Fibroblast of the aortic adventitia (primary cell): ENCODE results near the gene GNAL. TPM values are rescaled to one million over a fixed set of nuclear protein-coding genes. Genes with fewer than 3 reads are reported as not detected.

Source experiments
- DNase-seq: peaks from one replicate; pipeline ENCODE4 v3.0.0-alpha.2; 2010; ENCODE audit warnings: low read depth
- H3K4me3 ChIP-seq: 2 replicates; pipeline ENCODE4 v1.5.1; 2011; ENCODE audit warnings: low read depth, mild to moderate bottlenecking, control low read depth, low read length, moderate library complexity
- total RNA-seq: library from RNA; depleted of rRNA; stranded (reverse); fragments of >200 nt; gene quantifications from 2 replicates; pipeline ENCODE4 v1.2.3, GENCODE V29; 2012; ENCODE audit warnings: low replicate concordance
- TF ChIP-seq, protein P1 (sequence below): IDR thresholded peaks from 2 replicates; pipeline ENCODE4 v1.5.1; 2011; ENCODE audit warnings: mild to moderate bottlenecking, low read length, control low read depth, inconsistent platforms; ENCODE audit not compliant: insufficient read depth

Gene GNAL
- total RNA-seq, 1 donor, result 0.63 TPM

DNA sequence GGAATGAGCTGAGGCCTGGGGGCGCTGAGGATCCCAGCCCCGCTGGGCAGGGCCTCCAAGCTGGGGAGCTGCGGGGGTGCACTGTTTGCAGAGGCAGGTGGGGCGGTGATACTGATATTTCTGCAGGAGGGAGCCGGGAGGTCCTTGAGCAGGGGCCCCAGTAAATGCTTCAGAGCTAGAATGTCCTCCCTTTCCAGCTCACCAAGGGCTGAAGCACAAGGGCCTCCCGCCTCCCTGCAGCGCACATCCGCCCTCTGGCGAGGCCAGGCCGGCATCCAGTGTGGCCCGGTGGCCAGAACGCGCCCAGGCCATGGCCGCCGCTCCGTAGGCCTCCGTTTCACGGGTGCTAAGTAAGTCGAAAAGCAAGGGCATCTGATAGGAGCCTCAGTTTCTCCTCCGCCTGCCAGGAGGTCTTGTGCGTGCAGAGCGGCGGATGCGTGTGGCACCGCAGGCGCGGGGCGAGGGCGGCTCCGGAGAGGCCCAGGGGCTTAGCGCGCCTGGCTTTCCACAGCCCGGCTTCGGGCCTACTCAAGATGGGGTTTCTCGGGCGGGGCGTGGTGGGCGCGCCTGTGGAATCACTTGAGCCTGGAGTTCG, 132.7 kb downstream of the GNAL start:
- DNase-seq, result no peak
- TF ChIP-seq, protein P1, sequence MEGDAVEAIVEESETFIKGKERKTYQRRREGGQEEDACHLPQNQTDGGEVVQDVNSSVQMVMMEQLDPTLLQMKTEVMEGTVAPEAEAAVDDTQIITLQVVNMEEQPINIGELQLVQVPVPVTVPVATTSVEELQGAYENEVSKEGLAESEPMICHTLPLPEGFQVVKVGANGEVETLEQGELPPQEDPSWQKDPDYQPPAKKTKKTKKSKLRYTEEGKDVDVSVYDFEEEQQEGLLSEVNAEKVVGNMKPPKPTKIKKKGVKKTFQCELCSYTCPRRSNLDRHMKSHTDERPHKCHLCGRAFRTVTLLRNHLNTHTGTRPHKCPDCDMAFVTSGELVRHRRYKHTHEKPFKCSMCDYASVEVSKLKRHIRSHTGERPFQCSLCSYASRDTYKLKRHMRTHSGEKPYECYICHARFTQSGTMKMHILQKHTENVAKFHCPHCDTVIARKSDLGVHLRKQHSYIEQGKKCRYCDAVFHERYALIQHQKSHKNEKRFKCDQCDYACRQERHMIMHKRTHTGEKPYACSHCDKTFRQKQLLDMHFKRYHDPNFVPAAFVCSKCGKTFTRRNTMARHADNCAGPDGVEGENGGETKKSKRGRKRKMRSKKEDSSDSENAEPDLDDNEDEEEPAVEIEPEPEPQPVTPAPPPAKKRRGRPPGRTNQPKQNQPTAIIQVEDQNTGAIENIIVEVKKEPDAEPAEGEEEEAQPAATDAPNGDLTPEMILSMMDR, result no peak
- H3K4me3 ChIP-seq, result no peak overlapping the region

GRCh38 chr18:11823545-11823944, 134.5 kb downstream of the GNAL start:
- H3K4me3 ChIP-seq, result no peak overlapping the region
- DNase-seq, result no peak
- TF ChIP-seq, protein P1, result no peak

- no peak overlapping the region for H3K4me3 ChIP-seq
- TF ChIP-seq, protein P1, result no peak
- DNase-seq, result no peak
Measured at GRCh38 chr18:11826836-11827235, 137.8 kb downstream of the GNAL start.

- H3K4me3 ChIP-seq, result no peak overlapping the region
- no peak for DNase-seq
- TF ChIP-seq, protein P1, result no peak
Measured at GRCh38 chr18:11828786-11829432, 139.8 kb downstream of the GNAL start.

DNA sequence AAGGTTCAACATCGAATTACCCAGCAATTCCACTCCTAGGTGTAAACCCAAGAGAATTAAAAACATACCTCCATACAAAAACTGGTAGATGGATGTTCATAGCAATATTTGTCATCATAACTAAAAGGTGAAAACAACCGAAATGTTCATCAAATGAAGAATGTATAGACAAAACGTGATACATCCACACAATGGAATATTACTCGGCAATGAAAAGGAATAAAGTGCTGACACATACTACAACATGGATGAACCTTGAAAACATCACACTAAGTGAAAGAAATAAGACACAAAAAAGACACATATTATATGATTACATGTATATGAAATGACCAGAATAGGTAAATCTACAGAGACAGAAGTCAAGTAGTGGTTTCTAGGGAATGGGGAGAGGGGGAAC, 141.5 kb downstream of the GNAL start:
- H3K4me3 ChIP-seq, result no peak overlapping the region
- no peak for DNase-seq
- TF ChIP-seq, protein P1, result no peak

DNA sequence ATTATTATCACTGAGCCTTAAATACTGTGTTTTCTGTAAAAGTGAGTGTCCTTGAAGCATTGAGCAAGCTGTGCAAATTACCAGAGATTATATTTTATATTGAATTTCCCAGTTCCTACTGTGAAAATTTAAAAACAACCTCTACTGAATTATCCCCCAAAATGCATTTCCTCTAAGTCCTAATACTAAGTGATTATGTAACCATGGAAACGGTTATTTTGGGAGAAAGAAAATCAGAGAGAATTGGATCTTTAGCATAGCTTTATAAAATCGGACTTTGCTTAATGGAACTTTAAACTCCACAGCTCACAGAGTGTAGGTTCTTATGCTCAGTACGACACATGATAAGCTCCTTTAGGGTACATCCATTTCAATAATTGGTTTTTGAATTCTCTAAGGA, 142.9 kb downstream of the GNAL start:
- no peak overlapping the region for H3K4me3 ChIP-seq
- TF ChIP-seq, protein P1, result no peak

DNA sequence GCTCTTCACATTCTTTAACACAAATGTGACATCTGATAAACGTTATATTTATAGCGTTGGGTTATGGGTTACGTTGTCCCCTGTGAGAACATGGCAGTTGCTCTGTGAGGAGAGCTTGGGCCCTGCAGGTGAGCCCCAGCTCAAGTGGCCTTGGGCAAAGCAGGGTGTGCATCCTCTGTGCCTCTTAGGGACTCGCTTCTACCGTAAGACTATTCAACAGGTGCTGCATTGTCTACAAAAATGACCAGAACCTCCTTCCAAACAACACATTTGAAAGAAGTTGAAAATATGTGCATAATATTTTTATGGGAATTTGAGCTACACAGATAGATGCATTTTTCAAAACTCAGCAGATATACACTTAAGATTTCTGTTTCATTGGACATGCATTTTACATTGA, 145.7 kb downstream of the GNAL start:
- H3K4me3 ChIP-seq, result no peak overlapping the region
- no peak for DNase-seq
- TF ChIP-seq, protein P1, result no peak

More for the DNA sequence above, 142.9 kb downstream of the GNAL start:
- no peak for DNase-seq
